ENCODE results near the gene MEI1. TPM values are rescaled to one million over a fixed set of nuclear protein-coding genes. Genes with fewer than 3 reads are reported as not detected.

Gene MEI1
- total and polyA plus RNA-seq, 9 of the 15 experiments (the other 6 are each of a cell fraction or from before 2014, with no cell fraction given) = 0.08 to 0.68 (median 0.18) TPM; not detected in 2

- TF ChIP-seq PHF8 (IDR thresholded peaks at IDR 0.05; ENCODE audit: borderline replicate concordance, low read length) (peak; percentile 89; the same call in 1 of the 2 replicates), MYC (IDR thresholded peaks at IDR 0.05; ENCODE audit: low read depth, low read length) (peak; percentile 51), MYC (CRISPR knock-in tag; IDR thresholded peaks at IDR 0.05; ENCODE audit: borderline replicate concordance, low read depth) (no peak), TEAD1 (CRISPR knock-in tag; IDR thresholded peaks at IDR 0.05) (no peak), SP2 (IDR thresholded peaks at IDR 0.05; ENCODE audit: extremely low read depth, low read depth, low read length, poor library complexity, severe bottlenecking) (peak; percentile 34), RERE (CRISPR knock-in tag; IDR thresholded peaks at IDR 0.05; ENCODE audit: borderline replicate concordance) (0 out of 2 replicates have a peak, but pooled peaks have one; percentile 75), ZBTB49 (CRISPR knock-in tag; IDR thresholded peaks at IDR 0.05; ENCODE audit: borderline replicate concordance) (no peak), ZBTB11 (CRISPR knock-in tag; IDR thresholded peaks at IDR 0.05) (peak in 1 of 3 experiments; percentile 51; a peak in 1 of 6 replicates), POLR2AphosphoS5 (IDR thresholded peaks at IDR 0.05; ENCODE audit: control insufficient read depth, insufficient read depth, low read depth, low read length) (peak; percentile 85), NFYB (IDR thresholded peaks at IDR 0.05; ENCODE audit: extremely low read depth, insufficient read length) (peak; percentile 66), CREB1 (IDR thresholded peaks at IDR 0.05) (no peak), CREB1 (CRISPR knock-in tag; IDR thresholded peaks at IDR 0.05) (peak; percentile 64), ZNF431 (CRISPR knock-in tag; IDR thresholded peaks at IDR 0.05) (0 out of 2 replicates have a peak, but pooled peaks have one; percentile 17)
Measured at GRCh38 chr22:41800348-41801146, 101.2 kb downstream of the MEI1 start, which contains the start of gene CCDC134 (continued).

All from K562 (cell line).